Esophagus muscularis mucosa (tissue), 4 donors: Measurements from ENCODE around the gene LRMDA. TPM values are rescaled to one million over a fixed set of nuclear protein-coding genes. Genes with fewer than 3 reads are reported as not detected.

ENCODE experiments used
- DNase-seq: peaks from one replicate; pipeline ENCODE4 v3.0.0-alpha.2; 2017; ENCODE audit errors: extremely low spot score
- H3K27ac ChIP-seq, 4 donors: fragments of 200-600 bp; sonication (generic); replicated peaks in 1 of 4; 1 replicate in 3 of 4; 2 replicates in 1 of 4; pipeline ENCODE4 v1.5.1; 2016 to 2019; ENCODE audit warnings: mild to moderate bottlenecking in 1 of 4
- H3K27me3 ChIP-seq, 4 donors: fragments of 200-600 bp; sonication (generic); one replicate each; pipeline versions ENCODE4 v1.5.1 to v1.6.0; 2016 to 2019
- H3K36me3 ChIP-seq, 4 donors: fragments of 200-600 bp; sonication (generic); one replicate each; pipeline ENCODE4 v1.5.1; 2016 to 2019
- H3K4me1 ChIP-seq, 4 donors: fragments of 200-600 bp; sonication (generic); one replicate each; pipeline ENCODE4 v1.5.1; 2016 to 2019
- H3K4me3 ChIP-seq, 4 donors: fragments of 200-600 bp; sonication (generic); 1 replicate in 2 of 4; 2 replicates in 2 of 4; pipeline ENCODE4 v1.5.1; 2016 to 2019; ENCODE audit warnings: mild to moderate bottlenecking in 4 of 4, moderate library complexity in 1 of 4
- H3K9me3 ChIP-seq, 4 donors: fragments of 200-600 bp; sonication (generic); 1 replicate in 3 of 4; 2 replicates in 1 of 4; pipeline ENCODE4 v1.5.1; 2016 to 2019
- CTCF ChIP-seq, 3 experiments: fragments of 200-600 bp in 2 of 3; fragments of 450-650 bp in 1 of 3; sonication (generic) in 2 of 3; IDR thresholded peaks; one replicate each; pipeline ENCODE4 v1.5.1; 2017 to 2019; ENCODE audit warnings: antibody characterized with exemption in 3 of 3, mild to moderate bottlenecking in 2 of 3, moderate library complexity in 1 of 3
- EP300 ChIP-seq: sonication (generic); formaldehyde crosslinking; IDR thresholded peaks from one replicate; pipeline ENCODE4 v1.6.1; 2017; ENCODE audit warnings: antibody characterized with exemption
- POLR2A ChIP-seq: fragments of 450-650 bp; IDR thresholded peaks from one replicate; pipeline ENCODE4 v1.6.1; 2017; ENCODE audit warnings: antibody characterized with exemption, moderate library complexity, mild to moderate bottlenecking, low read depth
- POLR2AphosphoS5 ChIP-seq, 2 donors: sonication (generic); formaldehyde crosslinking; IDR thresholded peaks; one replicate each; pipeline ENCODE4 v1.6.1; 2017; ENCODE audit warnings: antibody characterized with exemption in 2 of 2
- WGBS: methylation state at CpG from one replicate; pipeline ENCODE4 v1.1.5; 2018; 5-methylcytosine and 5-hydroxymethylcytosine counted together
- intact Hi-C: fragments of 100-400 bp; cut with DNase I; formaldehyde crosslinking; loops from one replicate; pipeline ENCODE4 v1.15.1; 2023
- total RNA-seq, 4 donors: library from RNA; depleted of rRNA; stranded (reverse); fragments of >200 nt; gene quantifications; one replicate each; pipeline versions ENCODE4 v1.1.0 to v1.2.1, GENCODE V29; 2016

The LRMDA gene
- total RNA-seq, 4 donors from 2014 or later: 14.3 to 34.9 (median 26.5) TPM

- Histone ChIP-seq H3K4me1 (no peaks in the 10 kb centered on the region), H3K36me3 (no peaks in the 10 kb centered on the region), H3K9me3 (no peaks in the 10 kb centered on the region), H3K27ac (no peak overlapping the region), H3K27me3 (no peaks in the 10 kb centered on the region), H3K4me3 (no peak overlapping the region)
- DNase-seq: no peak
- intact Hi-C loops: no loop called here
- 100% methylated on average over 1 of the region's 1 CpG for WGBS
- no peak for TF ChIP-seq POLR2AphosphoS5 (IDR thresholded peaks at IDR 0.05)
- TF ChIP-seq POLR2A: no peak
- no peak for TF ChIP-seq CTCF (IDR thresholded peaks at IDR 0.05)
- TF ChIP-seq EP300: no peak
Observed at GRCh38 chr10:76211691-76212090, 780.3 kb downstream of the LRMDA start.

- 92% methylated on average over 2 of the region's 2 CpGs for WGBS
- Histone ChIP-seq H3K36me3 (no peaks in the 10 kb centered on the region), H3K27ac (no peak overlapping the region), H3K4me1 (no peaks in the 10 kb centered on the region), H3K27me3 (no peaks in the 10 kb centered on the region), H3K4me3 (no peak overlapping the region), H3K9me3 (no peaks in the 10 kb centered on the region)
- no peak for DNase-seq
- intact Hi-C loops: no loop called here
- no peak for TF ChIP-seq POLR2A
- TF ChIP-seq EP300: no peak
- no peak for TF ChIP-seq POLR2AphosphoS5 (IDR thresholded peaks at IDR 0.05)
- TF ChIP-seq CTCF (IDR thresholded peaks at IDR 0.05): no peak
Observed at GRCh38 chr10:76213876-76214275, 782.5 kb downstream of the LRMDA start.

- H3K9me3 ChIP-seq: no peaks in the 10 kb centered on the region
- 89% methylated on average over 6 of the region's 6 CpGs for WGBS
- DNase-seq: no peak
- no peaks in the 10 kb centered on the region for H3K36me3 ChIP-seq
- no peak overlapping the region for H3K27ac ChIP-seq
- intact Hi-C loops: no loop called here
- no peaks in the 10 kb centered on the region for H3K27me3 ChIP-seq
- no peaks in the 10 kb centered on the region for H3K4me1 ChIP-seq
- no peak overlapping the region for H3K4me3 ChIP-seq
- no peak for TF ChIP-seq POLR2A
- no peak for TF ChIP-seq CTCF (IDR thresholded peaks at IDR 0.05)
- TF ChIP-seq POLR2AphosphoS5 (IDR thresholded peaks at IDR 0.05): no peak
- no peak for TF ChIP-seq EP300
Observed at GRCh38 chr10:76218035-76218434, 786.6 kb downstream of the LRMDA start.

- H3K27me3 ChIP-seq: no peaks in the 10 kb centered on the region
- no peaks in the 10 kb centered on the region for H3K9me3 ChIP-seq
- intact Hi-C loops: no loop called here
- H3K36me3 ChIP-seq: no peaks in the 10 kb centered on the region
- no peak overlapping the region for H3K4me3 ChIP-seq
- peaks cover 0 to 11% (median 3%) of the 10 kb centered on the region in 4 donors for H3K4me1 ChIP-seq
- no peak overlapping the region for H3K27ac ChIP-seq
- TF ChIP-seq POLR2AphosphoS5 (IDR thresholded peaks at IDR 0.05): no peak
- no peak for TF ChIP-seq EP300
- no peak for TF ChIP-seq CTCF (IDR thresholded peaks at IDR 0.05)
- TF ChIP-seq POLR2A: no peak
- 92% methylated on average over 5 of the region's 5 CpGs for WGBS
- no peak for DNase-seq
Observed at GRCh38 chr10:76229341-76229740, 797.9 kb downstream of the LRMDA start.

GRCh38 chr10:76230921-76231285 lies 799.5 kb downstream of the LRMDA start:
- Histone ChIP-seq H3K9me3 (no peaks in the 10 kb centered on the region), H3K27me3 (no peaks in the 10 kb centered on the region), H3K27ac (no peak overlapping the region), H3K4me1 (peaks cover 0 to 11% (median 3%) of the 10 kb centered on the region in 4 donors), H3K36me3 (no peaks in the 10 kb centered on the region), H3K4me3 (no peak overlapping the region)
- intact Hi-C loops: no loop called here
- WGBS: 93% methylated on average over 1 of the region's 1 CpG
- TF ChIP-seq EP300 (no peak), CTCF (IDR thresholded peaks at IDR 0.05) (no peak), POLR2A (no peak), POLR2AphosphoS5 (IDR thresholded peaks at IDR 0.05) (no peak)
- DNase-seq: no peak
